ENCODE data around the gene PSME3IP1. TPM values are rescaled to one million over a fixed set of nuclear protein-coding genes. Genes with fewer than 3 reads are reported as not detected.

Gene PSME3IP1
- total RNA-seq, 4 donors from 2014 or later = 64.7 to 96.3 (median 78.9) TPM

DNA sequence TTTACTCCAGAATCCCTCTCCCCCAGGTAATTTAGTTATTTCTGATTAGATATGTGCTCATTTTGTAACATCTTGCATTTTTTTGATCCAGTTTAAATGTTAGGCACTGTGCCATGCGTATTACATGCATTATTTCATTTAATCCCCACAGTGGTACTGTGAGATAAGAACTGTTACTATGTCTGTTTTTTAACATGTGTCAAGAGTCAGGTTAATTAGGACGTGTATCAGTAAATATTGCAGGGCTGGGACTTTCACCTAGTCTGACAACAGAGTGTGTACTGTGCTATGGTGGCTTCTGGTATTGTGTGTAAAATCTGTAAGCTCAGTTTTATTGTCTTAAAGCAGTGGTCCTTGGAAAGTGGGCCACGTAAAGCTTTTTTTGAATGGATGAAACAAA, 10.9 kb upstream of the PSME3IP1 start:
- 69 to 72% methylated on average over 3 of the region's 3 CpGs for WGBS, 2 donors
- Histone ChIP-seq H3K9me3 (no peaks in the 10 kb centered on the region), H3K27me3 (no peaks in the 10 kb centered on the region), H3K4me1 (peaks cover 15 to 41% of the 10 kb centered on the region in 2 donors), H3K36me3 (no peaks in the 10 kb centered on the region), H3K4me3 (replicated peaks in 1 of 3) (no peak overlapping the region), H3K27ac (peak overlapping the region in 1 of 3 donors; percentile 17)
- no peak for DNase-seq
- TF ChIP-seq CTCF (IDR thresholded peaks at IDR 0.05) (no peak), POLR2A (IDR thresholded peaks at IDR 0.05) (no peak)
- intact Hi-C loops (cut with DNase I) = no loop called here

- TF ChIP-seq CTCF (IDR thresholded peaks at IDR 0.05) (no peak), POLR2A (IDR thresholded peaks at IDR 0.05) (no peak)
- Histone ChIP-seq H3K4me1 (peaks cover 15 to 46% of the 10 kb centered on the region in 2 donors), H3K36me3 (no peaks in the 10 kb centered on the region), H3K27ac (peak overlapping the region in 1 of 3 donors; percentile 5), H3K27me3 (no peaks in the 10 kb centered on the region), H3K9me3 (no peaks in the 10 kb centered on the region), H3K4me3 (replicated peaks in 1 of 3) (no peak overlapping the region)
- 26 to 36% methylated on average over 4 of the region's 4 CpGs for WGBS, 2 donors
- peak; percentile 15 to 29 for DNase-seq
- intact Hi-C loops (cut with DNase I) = no loop called here
Observed at GRCh38 chr16:57196286-57196685, 10.4 kb upstream of the PSME3IP1 start.

- Histone ChIP-seq H3K4me3 (replicated peaks in 1 of 3) (no peak overlapping the region), H3K4me1 (peaks cover 15 to 58% of the 10 kb centered on the region in 2 donors), H3K9me3 (no peaks in the 10 kb centered on the region), H3K27ac (no peak overlapping the region), H3K27me3 (no peaks in the 10 kb centered on the region), H3K36me3 (no peaks in the 10 kb centered on the region)
- TF ChIP-seq POLR2A (IDR thresholded peaks at IDR 0.05) (no peak), CTCF (IDR thresholded peaks at IDR 0.05) (no peak)
- no peak for DNase-seq
- intact Hi-C loops (cut with DNase I) = no loop called here
Observed at GRCh38 chr16:57194512-57194911, 8.7 kb upstream of the PSME3IP1 start.

GRCh38 chr16:57192720-57193486, 7.1 kb upstream of the PSME3IP1 start:
- H3K4me1 ChIP-seq = peaks cover 20 to 57% of the 10 kb centered on the region in 2 donors
- no peaks in the 10 kb centered on the region for H3K27me3 ChIP-seq
- peak overlapping the region; percentile 8 to 31 (median 18) for H3K27ac ChIP-seq
- intact Hi-C loops (cut with DNase I) = no loop called here
- 74 to 78% methylated on average over 7 of the region's 7 CpGs for WGBS, 2 donors
- no peak for DNase-seq
- no peaks in the 10 kb centered on the region for H3K9me3 ChIP-seq
- no peak for TF ChIP-seq POLR2A (IDR thresholded peaks at IDR 0.05)
- no peak for TF ChIP-seq CTCF (IDR thresholded peaks at IDR 0.05)
- H3K4me3 ChIP-seq (replicated peaks in 1 of 3) = no peak overlapping the region
- H3K36me3 ChIP-seq = no peaks in the 10 kb centered on the region

DNA sequence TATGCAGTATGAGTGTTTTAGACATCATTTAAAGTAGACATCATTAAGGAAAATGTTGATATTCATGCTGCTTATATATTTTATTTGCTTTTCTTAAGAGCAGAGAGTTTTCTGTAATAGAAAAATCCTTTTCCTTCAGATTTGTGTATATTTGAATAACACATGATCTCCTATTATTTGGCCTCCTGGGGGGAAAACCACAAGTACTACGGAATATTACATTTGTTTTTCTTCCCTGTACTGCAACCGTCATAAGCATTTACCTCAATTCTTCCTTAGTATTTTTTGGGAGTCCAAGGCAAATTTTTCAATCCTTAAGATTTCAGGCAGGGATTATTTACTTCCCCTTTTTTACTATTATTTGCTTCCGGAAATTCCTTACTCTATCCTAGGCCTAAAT, 6.3 kb upstream of the PSME3IP1 start:
- H3K36me3 ChIP-seq = no peaks in the 10 kb centered on the region
- TF ChIP-seq POLR2A (IDR thresholded peaks at IDR 0.05) (no peak), CTCF (IDR thresholded peaks at IDR 0.05) (no peak)
- H3K4me1 ChIP-seq = peaks cover 19 to 58% of the 10 kb centered on the region in 2 donors
- intact Hi-C loops (cut with DNase I) = no loop called here
- no peak for DNase-seq
- 86 to 95% methylated on average over 3 of the region's 3 CpGs for WGBS, 2 donors
- no peaks in the 10 kb centered on the region for H3K9me3 ChIP-seq
- H3K4me3 ChIP-seq (replicated peaks in 1 of 3) = no peak overlapping the region
- no peak overlapping the region for H3K27ac ChIP-seq
- H3K27me3 ChIP-seq = no peaks in the 10 kb centered on the region
